Measurements from ENCODE around the gene CCDC33.

Gene CCDC33

GRCh38 chr15:74317820-74318375 is 81.8 kb downstream of the CCDC33 start:
- no peak for DNase-seq

- DNase-seq, result no peak
Observed at GRCh38 chr15:74318376-74319137, 82.4 kb downstream of the CCDC33 start.

GRCh38 chr15:74319138-74319460 is 83.0 kb downstream of the CCDC33 start:
- DNase-seq, result no peak

- no peak for DNase-seq
Observed at GRCh38 chr15:74319596-74320351, 83.6 kb downstream of the CCDC33 start.

GRCh38 chr15:74320352-74321247 is 84.5 kb downstream of the CCDC33 start:
- DNase-seq, result peak; percentile 12

- DNase-seq, result peak; percentile 60
Observed at GRCh38 chr15:74322558-74323180, 86.5 kb downstream of the CCDC33 start.

GRCh38 chr15:74324714-74325113 is 88.6 kb downstream of the CCDC33 start:
- no peak for DNase-seq

GRCh38 chr15:74326746-74327145 is 90.6 kb downstream of the CCDC33 start:
- DNase-seq, result no peak

GRCh38 chr15:74327756-74328155 is 91.6 kb downstream of the CCDC33 start:
- DNase-seq, result no peak

- no peak for DNase-seq
Observed at GRCh38 chr15:74328331-74329056, 92.4 kb downstream of the CCDC33 start.

- no peak for DNase-seq
Observed at GRCh38 chr15:74330861-74331408, 94.8 kb downstream of the CCDC33 start.

- no peak for DNase-seq
Observed at GRCh38 chr15:74332011-74332410, 95.9 kb downstream of the CCDC33 start.

GRCh38 chr15:74332611-74333010 is 96.5 kb downstream of the CCDC33 start:
- no peak for DNase-seq

GRCh38 chr15:74333093-74333492 is 97.0 kb downstream of the CCDC33 start:
- DNase-seq, result no peak

- DNase-seq, result no peak
Observed at GRCh38 chr15:74333662-74334061, 97.5 kb downstream of the CCDC33 start.

GRCh38 chr15:74334127-74334526 is 98.0 kb downstream of the CCDC33 start:
- no peak for DNase-seq

- no peak for DNase-seq
Observed at GRCh38 chr15:74335396-74335795, 99.3 kb downstream of the CCDC33 start.

GRCh38 chr15:74336061-74337005 is 100.2 kb downstream of the CCDC33 start:
- DNase-seq, result no peak

GRCh38 chr15:74337146-74337545 is 101.0 kb downstream of the CCDC33 start:
- no peak for DNase-seq

- DNase-seq, result no peak
Observed at GRCh38 chr15:74337607-74338211, 101.6 kb downstream of the CCDC33 start.

Measured in CD4-positive, alpha-beta T cell treated with Interleukin-10 for 1 hour (primary cell).